ENCODE measurements around the gene FAM184A. TPM values are rescaled to one million over a fixed set of nuclear protein-coding genes. Genes with fewer than 3 reads are reported as not detected.
A peak's percentile ranks its signal among the peaks of the same experiment; 100 is the strongest.

The FAM184A gene, protein sequence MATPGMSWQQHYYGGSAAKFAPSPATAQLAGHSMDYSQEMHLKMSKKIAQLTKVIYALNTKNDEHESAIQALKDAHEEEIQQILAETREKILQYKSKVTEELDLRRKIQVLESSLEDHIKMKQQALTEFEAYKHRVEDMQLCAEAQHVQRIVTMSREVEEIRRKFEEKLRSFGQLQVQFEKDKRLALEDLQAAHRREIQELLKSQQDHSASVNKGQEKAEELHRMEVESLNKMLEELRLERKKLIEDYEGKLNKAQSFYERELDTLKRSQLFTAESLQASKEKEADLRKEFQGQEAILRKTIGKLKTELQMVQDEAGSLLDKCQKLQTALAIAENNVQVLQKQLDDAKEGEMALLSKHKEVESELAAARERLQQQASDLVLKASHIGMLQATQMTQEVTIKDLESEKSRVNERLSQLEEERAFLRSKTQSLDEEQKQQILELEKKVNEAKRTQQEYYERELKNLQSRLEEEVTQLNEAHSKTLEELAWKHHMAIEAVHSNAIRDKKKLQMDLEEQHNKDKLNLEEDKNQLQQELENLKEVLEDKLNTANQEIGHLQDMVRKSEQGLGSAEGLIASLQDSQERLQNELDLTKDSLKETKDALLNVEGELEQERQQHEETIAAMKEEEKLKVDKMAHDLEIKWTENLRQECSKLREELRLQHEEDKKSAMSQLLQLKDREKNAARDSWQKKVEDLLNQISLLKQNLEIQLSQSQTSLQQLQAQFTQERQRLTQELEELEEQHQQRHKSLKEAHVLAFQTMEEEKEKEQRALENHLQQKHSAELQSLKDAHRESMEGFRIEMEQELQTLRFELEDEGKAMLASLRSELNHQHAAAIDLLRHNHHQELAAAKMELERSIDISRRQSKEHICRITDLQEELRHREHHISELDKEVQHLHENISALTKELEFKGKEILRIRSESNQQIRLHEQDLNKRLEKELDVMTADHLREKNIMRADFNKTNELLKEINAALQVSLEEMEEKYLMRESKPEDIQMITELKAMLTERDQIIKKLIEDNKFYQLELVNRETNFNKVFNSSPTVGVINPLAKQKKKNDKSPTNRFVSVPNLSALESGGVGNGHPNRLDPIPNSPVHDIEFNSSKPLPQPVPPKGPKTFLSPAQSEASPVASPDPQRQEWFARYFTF
- 8.2 and 8.6 TPM in 2 replicates for total RNA-seq (2022)
- percentile 48 among the genes with signal in this experiment for Bru-seq, nascent RNA
- BruChase-seq, experiment 1, labeled RNA remaining after a 6-hour chase = percentile 38 among the genes with signal in this experiment
- BruChase-seq, experiment 2, labeled RNA remaining after a 2-hour chase = percentile 44 among the genes with signal in this experiment
- long read RNA-seq, full-length matches to known transcripts = 1 of 2 reads
- long read RNA-seq, partial matches to known transcripts = 0 of 2 reads
- long read RNA-seq, other reads (novel, unspliced or antisense) = 1 of 2 reads

GRCh38 chr6:119078376-119079282 lies at the start of gene FAM184A:
Gene FAM184A (minus strand): TSS chr6:119078664. CDS start chr6:119078299, 365 bp downstream.
- DNase-seq = peak; percentile 82
- H3K36me3 Mint-ChIP-seq (ENCODE audit: insufficient read depth, unreplicated experiment) = peaks cover 15% of the 10 kb centered on the region

GRCh38 chr6:119127627-119128026 lies 49.2 kb upstream of the FAM184A start:
- TF ChIP-seq, protein P1, sequence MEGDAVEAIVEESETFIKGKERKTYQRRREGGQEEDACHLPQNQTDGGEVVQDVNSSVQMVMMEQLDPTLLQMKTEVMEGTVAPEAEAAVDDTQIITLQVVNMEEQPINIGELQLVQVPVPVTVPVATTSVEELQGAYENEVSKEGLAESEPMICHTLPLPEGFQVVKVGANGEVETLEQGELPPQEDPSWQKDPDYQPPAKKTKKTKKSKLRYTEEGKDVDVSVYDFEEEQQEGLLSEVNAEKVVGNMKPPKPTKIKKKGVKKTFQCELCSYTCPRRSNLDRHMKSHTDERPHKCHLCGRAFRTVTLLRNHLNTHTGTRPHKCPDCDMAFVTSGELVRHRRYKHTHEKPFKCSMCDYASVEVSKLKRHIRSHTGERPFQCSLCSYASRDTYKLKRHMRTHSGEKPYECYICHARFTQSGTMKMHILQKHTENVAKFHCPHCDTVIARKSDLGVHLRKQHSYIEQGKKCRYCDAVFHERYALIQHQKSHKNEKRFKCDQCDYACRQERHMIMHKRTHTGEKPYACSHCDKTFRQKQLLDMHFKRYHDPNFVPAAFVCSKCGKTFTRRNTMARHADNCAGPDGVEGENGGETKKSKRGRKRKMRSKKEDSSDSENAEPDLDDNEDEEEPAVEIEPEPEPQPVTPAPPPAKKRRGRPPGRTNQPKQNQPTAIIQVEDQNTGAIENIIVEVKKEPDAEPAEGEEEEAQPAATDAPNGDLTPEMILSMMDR (IDR thresholded peaks at IDR 0.05; ENCODE audit: unreplicated experiment) = no peak
- CTCF ChIA-PET = no interaction called here
- no TSS peak for BruUV-seq (replicated peaks)

More at GRCh38 chr6:119078376-119079282, at the start of gene FAM184A:
- TF ChIP-seq, protein P1 (IDR thresholded peaks at IDR 0.05; ENCODE audit: unreplicated experiment) = no peak
- no TSS peak for BruUV-seq (replicated peaks)
- H3K9me3 Mint-ChIP-seq (ENCODE audit: low read depth, unreplicated experiment) = peaks cover 7% of the 10 kb centered on the region
- H3K4me3 Mint-ChIP-seq (ENCODE audit: low read depth, unreplicated experiment) = peak within 1 kb of the TSS; percentile 90
- H3K4me1 Mint-ChIP-seq (ENCODE audit: low read depth, unreplicated experiment) = peaks cover 18% of the 10 kb centered on the region
- CTCF ChIA-PET = interaction anchor here (0.6 to 1.0 kb wide), 5 partner anchors 26 to 700 kb away, joined by 3 to 5 read pairs (median 3); no protein-coding TSS in a partner anchor
- H3K27me3 Mint-ChIP-seq (ENCODE audit: unreplicated experiment) = no peaks in the 10 kb centered on the region
- peak within 1 kb of the TSS; percentile 80 for H3K27ac Mint-ChIP-seq (ENCODE audit: unreplicated experiment)
- intact Hi-C loops (cut with micrococcal nuclease; ENCODE audit: unreplicated experiment) = loop anchor here (5.0 kb wide), 1 partner anchor 34 kb away; no protein-coding TSS in a partner anchor

GRCh38 chr6:119126826-119127225 lies 48.4 kb upstream of the FAM184A start:
- CTCF ChIA-PET = no interaction called here
- Mint-ChIP-seq H3K36me3 (ENCODE audit: insufficient read depth, unreplicated experiment) (peaks cover 12% of the 10 kb centered on the region), H3K4me3 (ENCODE audit: low read depth, unreplicated experiment) (no peak overlapping the region), H3K9me3 (ENCODE audit: low read depth, unreplicated experiment) (no peaks in the 10 kb centered on the region), H3K27me3 (ENCODE audit: unreplicated experiment) (no peaks in the 10 kb centered on the region), H3K4me1 (ENCODE audit: low read depth, unreplicated experiment) (peaks cover 30% of the 10 kb centered on the region), H3K27ac (ENCODE audit: unreplicated experiment) (no peak overlapping the region)
- BruUV-seq (replicated peaks) = no TSS peak
- TF ChIP-seq, protein P1 (IDR thresholded peaks at IDR 0.05; ENCODE audit: unreplicated experiment) = no peak
- no peak for DNase-seq
- intact Hi-C loops (cut with micrococcal nuclease; ENCODE audit: unreplicated experiment) = no loop called here

More at GRCh38 chr6:119127627-119128026, 49.2 kb upstream of the FAM184A start:
- no peaks in the 10 kb centered on the region for H3K9me3 Mint-ChIP-seq (ENCODE audit: low read depth, unreplicated experiment)
- H3K4me3 Mint-ChIP-seq (ENCODE audit: low read depth, unreplicated experiment) = no peak overlapping the region
- DNase-seq = no peak
- no peaks in the 10 kb centered on the region for H3K27me3 Mint-ChIP-seq (ENCODE audit: unreplicated experiment)
- H3K4me1 Mint-ChIP-seq (ENCODE audit: low read depth, unreplicated experiment) = peaks cover 30% of the 10 kb centered on the region
- no peak overlapping the region for H3K27ac Mint-ChIP-seq (ENCODE audit: unreplicated experiment)
- intact Hi-C loops (cut with micrococcal nuclease; ENCODE audit: unreplicated experiment) = no loop called here
- H3K36me3 Mint-ChIP-seq (ENCODE audit: insufficient read depth, unreplicated experiment) = peaks cover 12% of the 10 kb centered on the region

All from Calu3 (cell line).